Astrocyte (in vitro differentiated cells and primary cell): ENCODE measurements around the gene FEM1B. TPM values are rescaled to one million over a fixed set of nuclear protein-coding genes. Genes with fewer than 3 reads are reported as not detected.

Experiments used
- DNase-seq: peaks from one replicate; pipeline ENCODE4 v3.0.0-alpha.2; 2010; ENCODE audit warnings: low read depth
- FAIRE-seq: peaks from 2 replicates; lab custom pipeline; 2011; peaks lifted over from hg19 to GRCh38; lab: Jason Lieb, UNC
- H2AFZ ChIP-seq: 2 replicates; pipeline ENCODE4 v1.6.0; 2012; ENCODE audit warnings: low read depth, low read length, inconsistent platforms
- H3K27ac ChIP-seq: 2 replicates; pipeline ENCODE4 v1.5.1; 2011; ENCODE audit warnings: low read depth, low read length, inconsistent platforms
- H3K27me3 ChIP-seq: 2 replicates; pipeline ENCODE4 v1.6.0; 2011; ENCODE audit warnings: low read length, inconsistent platforms; ENCODE audit not compliant: insufficient read depth
- H3K36me3 ChIP-seq: 2 replicates; pipeline ENCODE4 v1.5.1; 2011; ENCODE audit warnings: low read length, inconsistent platforms; ENCODE audit not compliant: insufficient read depth
- H3K4me1 ChIP-seq: 2 replicates; pipeline ENCODE4 v1.5.1; 2011; ENCODE audit warnings: low read length, inconsistent platforms; ENCODE audit not compliant: insufficient read depth
- H3K4me2 ChIP-seq: 2 replicates; pipeline ENCODE4 v1.6.0; 2012; ENCODE audit warnings: low read length, inconsistent platforms
- H3K4me3 ChIP-seq: 2 replicates; pipeline ENCODE4 v1.5.1; 2011; ENCODE audit warnings: low read depth, mild to moderate bottlenecking, low read length, inconsistent platforms; ENCODE audit not compliant: insufficient read depth
- H3K79me2 ChIP-seq: 2 replicates; pipeline ENCODE4 v1.6.0; 2012; ENCODE audit warnings: mild to moderate bottlenecking, low read length, inconsistent platforms; ENCODE audit not compliant: insufficient read depth
- H3K9ac ChIP-seq: 2 replicates; pipeline ENCODE4 v1.6.0; 2012; ENCODE audit warnings: mild to moderate bottlenecking, low read length, inconsistent platforms
- H3K9me3 ChIP-seq: 2 replicates; pipeline ENCODE4 v1.5.1; 2012; ENCODE audit warnings: low read depth, mild to moderate bottlenecking, low read length, inconsistent platforms; ENCODE audit not compliant: insufficient read depth
- H4K20me1 ChIP-seq: 2 replicates; pipeline ENCODE4 v1.6.0; 2012; ENCODE audit warnings: low read length, inconsistent platforms; ENCODE audit not compliant: insufficient read depth
- H3K27ac Mint-ChIP-seq: one replicate; pipeline ENCODE4 v1.8.0; 2021; ENCODE audit warnings: mild to moderate bottlenecking, mixed read lengths; ENCODE audit not compliant: unreplicated experiment
- H3K27me3 Mint-ChIP-seq: one replicate; pipeline ENCODE4 v1.8.0; 2021; ENCODE audit warnings: low read depth, mixed read lengths; ENCODE audit not compliant: unreplicated experiment
- H3K36me3 Mint-ChIP-seq: one replicate; pipeline ENCODE4 v1.8.0; 2021; ENCODE audit warnings: low read depth, mixed read lengths; ENCODE audit not compliant: unreplicated experiment
- H3K4me1 Mint-ChIP-seq: one replicate; pipeline ENCODE4 v1.8.0; 2021; ENCODE audit warnings: low read depth, mixed read lengths; ENCODE audit not compliant: unreplicated experiment
- H3K4me3 Mint-ChIP-seq: one replicate; pipeline ENCODE4 v1.8.0; 2021; ENCODE audit warnings: mild to moderate bottlenecking, moderate library complexity, mixed read lengths; ENCODE audit not compliant: unreplicated experiment
- H3K9me3 Mint-ChIP-seq: one replicate; pipeline ENCODE4 v1.8.0; 2021; ENCODE audit warnings: mild to moderate bottlenecking, mixed read lengths; ENCODE audit not compliant: unreplicated experiment
- CTCF ChIP-seq: IDR thresholded peaks from 2 replicates; pipeline ENCODE4 v1.5.1; 2011; ENCODE audit warnings: low read depth, mild to moderate bottlenecking, inconsistent platforms, low read length, moderate library complexity; ENCODE audit not compliant: insufficient read depth
- EZH2 ChIP-seq: IDR thresholded peaks from 2 replicates; pipeline ENCODE4 v1.6.1; 2012; ENCODE audit warnings: mild to moderate bottlenecking, low read length, inconsistent platforms; ENCODE audit not compliant: insufficient read depth
- total RNA-seq: library from RNA; stranded (reverse); gene quantifications from 2 replicates; pipeline ENCODE4 v1.2.1, GENCODE V29; 2021

FEM1B gene
- total RNA-seq, 1 donor from 2014 or later, result 38.6 TPM

- Histone ChIP-seq H3K4me1 (peaks cover 6% of the 10 kb centered on the region), H4K20me1 (peaks cover 13% of the 10 kb centered on the region), H3K27ac (no peak overlapping the region), H3K36me3 (peaks cover 19% of the 10 kb centered on the region), H3K79me2 (no peaks in the 10 kb centered on the region), H3K4me2 (no peak overlapping the region), H3K9me3 (no peaks in the 10 kb centered on the region), H2AFZ (no peak overlapping the region), H3K4me3 (no peak overlapping the region), H3K27me3 (no peaks in the 10 kb centered on the region), H3K9ac (no peak overlapping the region)
- Mint-ChIP-seq H3K4me1 (peaks cover 27% of the 10 kb centered on the region), H3K4me3 (no peak overlapping the region), H3K27me3 (no peaks in the 10 kb centered on the region), H3K9me3 (no peaks in the 10 kb centered on the region), H3K36me3 (peaks cover 28% of the 10 kb centered on the region), H3K27ac (peak overlapping the region; percentile 82)
- FAIRE-seq, result no peak
- no peak for TF ChIP-seq EZH2
- TF ChIP-seq CTCF, result no peak
- DNase-seq, result no peak
Observed at GRCh38 chr15:68304589-68305337, 27.2 kb downstream of the FEM1B start.

- H3K4me1 ChIP-seq, result peaks cover 6% of the 10 kb centered on the region
- FAIRE-seq, result no peak
- H2AFZ ChIP-seq, result no peak overlapping the region
- peaks cover 15% of the 10 kb centered on the region for H3K36me3 ChIP-seq
- H4K20me1 ChIP-seq, result peaks cover 13% of the 10 kb centered on the region
- H3K9me3 ChIP-seq, result no peaks in the 10 kb centered on the region
- DNase-seq, result no peak
- Mint-ChIP-seq H3K27ac (peak overlapping the region; percentile 82), H3K9me3 (no peaks in the 10 kb centered on the region), H3K4me3 (peak overlapping the region; percentile 20), H3K4me1 (peaks cover 29% of the 10 kb centered on the region), H3K36me3 (peaks cover 32% of the 10 kb centered on the region), H3K27me3 (no peaks in the 10 kb centered on the region)
- H3K4me3 ChIP-seq, result no peak overlapping the region
- H3K79me2 ChIP-seq, result no peaks in the 10 kb centered on the region
- no peak overlapping the region for H3K27ac ChIP-seq
- TF ChIP-seq EZH2 (no peak), CTCF (no peak)
- H3K9ac ChIP-seq, result no peak overlapping the region
- H3K4me2 ChIP-seq, result no peak overlapping the region
- no peaks in the 10 kb centered on the region for H3K27me3 ChIP-seq
Observed at GRCh38 chr15:68305420-68305871, 27.9 kb downstream of the FEM1B start.
